Astrocyte (in vitro differentiated cells and primary cell): ENCODE data around the gene HMGCS2. TPM values are rescaled to one million over a fixed set of nuclear protein-coding genes. Genes with fewer than 3 reads are reported as not detected.

Experiments used
- DNase-seq: peaks from one replicate; pipeline ENCODE4 v3.0.0-alpha.2; 2010; ENCODE audit warnings: low read depth
- FAIRE-seq: peaks from 2 replicates; lab custom pipeline; 2011; peaks lifted over from hg19 to GRCh38; lab: Jason Lieb, UNC
- H2AFZ ChIP-seq: 2 replicates; pipeline ENCODE4 v1.6.0; 2012; ENCODE audit warnings: low read depth, low read length, inconsistent platforms
- H3K27ac ChIP-seq: 2 replicates; pipeline ENCODE4 v1.5.1; 2011; ENCODE audit warnings: low read depth, low read length, inconsistent platforms
- H3K27me3 ChIP-seq: 2 replicates; pipeline ENCODE4 v1.6.0; 2011; ENCODE audit warnings: low read length, inconsistent platforms; ENCODE audit not compliant: insufficient read depth
- H3K36me3 ChIP-seq: 2 replicates; pipeline ENCODE4 v1.5.1; 2011; ENCODE audit warnings: low read length, inconsistent platforms; ENCODE audit not compliant: insufficient read depth
- H3K4me1 ChIP-seq: 2 replicates; pipeline ENCODE4 v1.5.1; 2011; ENCODE audit warnings: low read length, inconsistent platforms; ENCODE audit not compliant: insufficient read depth
- H3K4me2 ChIP-seq: 2 replicates; pipeline ENCODE4 v1.6.0; 2012; ENCODE audit warnings: low read length, inconsistent platforms
- H3K4me3 ChIP-seq: 2 replicates; pipeline ENCODE4 v1.5.1; 2011; ENCODE audit warnings: low read depth, mild to moderate bottlenecking, low read length, inconsistent platforms; ENCODE audit not compliant: insufficient read depth
- H3K79me2 ChIP-seq: 2 replicates; pipeline ENCODE4 v1.6.0; 2012; ENCODE audit warnings: mild to moderate bottlenecking, low read length, inconsistent platforms; ENCODE audit not compliant: insufficient read depth
- H3K9ac ChIP-seq: 2 replicates; pipeline ENCODE4 v1.6.0; 2012; ENCODE audit warnings: mild to moderate bottlenecking, low read length, inconsistent platforms
- H3K9me3 ChIP-seq: 2 replicates; pipeline ENCODE4 v1.5.1; 2012; ENCODE audit warnings: low read depth, mild to moderate bottlenecking, low read length, inconsistent platforms; ENCODE audit not compliant: insufficient read depth
- H4K20me1 ChIP-seq: 2 replicates; pipeline ENCODE4 v1.6.0; 2012; ENCODE audit warnings: low read length, inconsistent platforms; ENCODE audit not compliant: insufficient read depth
- H3K27ac Mint-ChIP-seq: one replicate; pipeline ENCODE4 v1.8.0; 2021; ENCODE audit warnings: mild to moderate bottlenecking, mixed read lengths; ENCODE audit not compliant: unreplicated experiment
- H3K27me3 Mint-ChIP-seq: one replicate; pipeline ENCODE4 v1.8.0; 2021; ENCODE audit warnings: low read depth, mixed read lengths; ENCODE audit not compliant: unreplicated experiment
- H3K36me3 Mint-ChIP-seq: one replicate; pipeline ENCODE4 v1.8.0; 2021; ENCODE audit warnings: low read depth, mixed read lengths; ENCODE audit not compliant: unreplicated experiment
- H3K4me1 Mint-ChIP-seq: one replicate; pipeline ENCODE4 v1.8.0; 2021; ENCODE audit warnings: low read depth, mixed read lengths; ENCODE audit not compliant: unreplicated experiment
- H3K4me3 Mint-ChIP-seq: one replicate; pipeline ENCODE4 v1.8.0; 2021; ENCODE audit warnings: mild to moderate bottlenecking, moderate library complexity, mixed read lengths; ENCODE audit not compliant: unreplicated experiment
- H3K9me3 Mint-ChIP-seq: one replicate; pipeline ENCODE4 v1.8.0; 2021; ENCODE audit warnings: mild to moderate bottlenecking, mixed read lengths; ENCODE audit not compliant: unreplicated experiment
- EZH2 ChIP-seq: IDR thresholded peaks from 2 replicates; pipeline ENCODE4 v1.6.1; 2012; ENCODE audit warnings: mild to moderate bottlenecking, low read length, inconsistent platforms; ENCODE audit not compliant: insufficient read depth
- total RNA-seq: library from RNA; stranded (reverse); gene quantifications from 2 replicates; pipeline ENCODE4 v1.2.1, GENCODE V29; 2021
- TF ChIP-seq, protein P1 (sequence below): IDR thresholded peaks from 2 replicates; pipeline ENCODE4 v1.5.1; 2011; ENCODE audit warnings: low read depth, mild to moderate bottlenecking, inconsistent platforms, low read length, moderate library complexity; ENCODE audit not compliant: insufficient read depth

The HMGCS2 gene
- total RNA-seq, 1 donor from 2014 or later: not detected

DNA sequence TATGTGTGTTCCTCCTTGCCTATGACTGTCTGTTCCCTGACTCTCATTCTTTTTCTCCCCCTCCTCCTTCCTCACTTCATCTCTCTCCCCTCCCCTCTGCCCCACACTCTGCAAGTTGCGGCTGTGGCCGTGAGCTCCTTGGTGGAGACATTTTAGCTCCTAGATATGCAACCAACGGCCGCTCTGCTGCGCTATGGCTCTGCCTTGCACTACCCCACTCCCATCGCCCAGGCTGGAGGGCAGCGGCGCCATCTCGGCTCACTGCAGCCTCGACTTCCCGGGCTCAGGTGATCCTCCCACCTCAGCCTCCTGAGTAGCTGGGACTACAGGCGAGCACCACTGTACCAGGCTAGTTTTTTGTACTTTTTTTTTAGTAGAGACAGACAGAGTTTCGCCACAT, 37.0 kb upstream of the HMGCS2 start:
- H3K4me2 ChIP-seq: no peak overlapping the region
- Mint-ChIP-seq H3K9me3 (peaks cover 6% of the 10 kb centered on the region), H3K27ac (no peak overlapping the region), H3K4me1 (peaks cover 3% of the 10 kb centered on the region), H3K27me3 (peaks cover 30% of the 10 kb centered on the region), H3K36me3 (peaks cover 2% of the 10 kb centered on the region), H3K4me3 (no peak overlapping the region)
- H3K27me3 ChIP-seq: peaks cover 34% of the 10 kb centered on the region
- no peak overlapping the region for H2AFZ ChIP-seq
- no peak overlapping the region for H3K27ac ChIP-seq
- no peaks in the 10 kb centered on the region for H4K20me1 ChIP-seq
- DNase-seq (no peak), FAIRE-seq (no peak)
- no peaks in the 10 kb centered on the region for H3K79me2 ChIP-seq
- no peaks in the 10 kb centered on the region for H3K9me3 ChIP-seq
- H3K36me3 ChIP-seq: no peaks in the 10 kb centered on the region
- TF ChIP-seq EZH2: no peak
- TF ChIP-seq, protein P1, sequence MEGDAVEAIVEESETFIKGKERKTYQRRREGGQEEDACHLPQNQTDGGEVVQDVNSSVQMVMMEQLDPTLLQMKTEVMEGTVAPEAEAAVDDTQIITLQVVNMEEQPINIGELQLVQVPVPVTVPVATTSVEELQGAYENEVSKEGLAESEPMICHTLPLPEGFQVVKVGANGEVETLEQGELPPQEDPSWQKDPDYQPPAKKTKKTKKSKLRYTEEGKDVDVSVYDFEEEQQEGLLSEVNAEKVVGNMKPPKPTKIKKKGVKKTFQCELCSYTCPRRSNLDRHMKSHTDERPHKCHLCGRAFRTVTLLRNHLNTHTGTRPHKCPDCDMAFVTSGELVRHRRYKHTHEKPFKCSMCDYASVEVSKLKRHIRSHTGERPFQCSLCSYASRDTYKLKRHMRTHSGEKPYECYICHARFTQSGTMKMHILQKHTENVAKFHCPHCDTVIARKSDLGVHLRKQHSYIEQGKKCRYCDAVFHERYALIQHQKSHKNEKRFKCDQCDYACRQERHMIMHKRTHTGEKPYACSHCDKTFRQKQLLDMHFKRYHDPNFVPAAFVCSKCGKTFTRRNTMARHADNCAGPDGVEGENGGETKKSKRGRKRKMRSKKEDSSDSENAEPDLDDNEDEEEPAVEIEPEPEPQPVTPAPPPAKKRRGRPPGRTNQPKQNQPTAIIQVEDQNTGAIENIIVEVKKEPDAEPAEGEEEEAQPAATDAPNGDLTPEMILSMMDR: no peak
- no peak overlapping the region for H3K9ac ChIP-seq
- H3K4me1 ChIP-seq: no peaks in the 10 kb centered on the region
- no peak overlapping the region for H3K4me3 ChIP-seq

DNA sequence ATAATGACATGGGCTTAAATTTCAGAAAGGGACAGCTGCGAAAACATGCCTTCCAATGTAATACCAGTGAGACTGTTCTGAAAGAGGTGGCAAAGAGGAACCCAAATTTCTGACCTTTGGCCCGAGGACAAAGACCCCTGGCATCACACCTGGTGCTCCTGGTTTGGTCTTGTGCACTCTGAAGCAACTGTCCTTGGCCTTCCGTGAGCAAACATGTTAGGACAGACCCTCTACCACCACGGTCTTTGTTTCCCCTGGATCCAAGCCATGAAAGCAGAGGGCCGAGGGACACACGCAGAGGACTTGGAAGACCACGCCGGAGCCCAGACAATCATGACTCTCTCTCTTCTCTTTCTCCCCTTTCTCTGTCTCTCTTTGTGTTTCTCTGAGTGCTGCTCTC, 36.5 kb upstream of the HMGCS2 start:
- H3K36me3 Mint-ChIP-seq: peaks cover 2% of the 10 kb centered on the region
- no peak for FAIRE-seq
- no peak overlapping the region for H3K27ac Mint-ChIP-seq
- Histone ChIP-seq H3K4me2 (no peak overlapping the region), H3K27ac (no peak overlapping the region), H3K36me3 (no peaks in the 10 kb centered on the region), H3K4me3 (no peak overlapping the region), H3K4me1 (no peaks in the 10 kb centered on the region), H3K27me3 (peaks cover 34% of the 10 kb centered on the region), H3K79me2 (no peaks in the 10 kb centered on the region), H2AFZ (no peak overlapping the region), H4K20me1 (no peaks in the 10 kb centered on the region), H3K9me3 (no peaks in the 10 kb centered on the region), H3K9ac (no peak overlapping the region)
- H3K4me1 Mint-ChIP-seq: peaks cover 3% of the 10 kb centered on the region
- DNase-seq: no peak
- H3K27me3 Mint-ChIP-seq: peaks cover 30% of the 10 kb centered on the region
- TF ChIP-seq, protein P1: no peak
- no peak for TF ChIP-seq EZH2
- peaks cover 6% of the 10 kb centered on the region for H3K9me3 Mint-ChIP-seq
- H3K4me3 Mint-ChIP-seq: no peak overlapping the region

DNA sequence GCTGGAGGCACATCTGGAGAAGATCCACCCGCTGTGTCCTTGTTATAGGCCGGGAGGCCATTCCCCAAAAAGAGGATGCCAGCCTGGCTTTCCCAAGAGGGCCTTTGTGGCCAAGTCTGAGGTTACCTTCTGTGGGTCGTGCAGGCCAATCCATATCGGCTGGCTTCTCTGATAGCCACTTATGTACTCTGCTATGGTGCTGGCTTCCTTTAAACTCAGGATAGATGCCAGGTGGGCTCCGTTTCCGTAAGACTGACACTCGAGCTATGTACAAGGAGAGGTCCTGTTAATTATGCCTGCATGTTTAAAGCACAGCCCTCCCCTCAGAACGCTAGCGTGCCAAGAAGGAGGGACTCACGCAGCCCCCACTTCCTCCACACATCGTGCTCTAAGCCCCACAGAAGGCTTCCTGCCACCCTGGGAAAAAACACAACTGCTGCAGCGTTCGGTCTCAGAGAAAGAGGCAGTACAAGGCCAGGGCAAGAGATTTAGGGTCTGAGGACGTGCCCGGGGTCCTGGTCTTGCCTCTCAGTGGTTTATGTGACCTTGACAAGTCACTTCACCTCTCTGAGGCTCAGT, 31.0 kb upstream of the HMGCS2 start:
- no peaks in the 10 kb centered on the region for H3K9me3 ChIP-seq
- H3K4me2 ChIP-seq: no peak overlapping the region
- no peaks in the 10 kb centered on the region for H3K36me3 ChIP-seq
- H3K79me2 ChIP-seq: no peaks in the 10 kb centered on the region
- TF ChIP-seq EZH2: no peak
- DNase-seq: no peak
- H4K20me1 ChIP-seq: no peaks in the 10 kb centered on the region
- FAIRE-seq: no peak
- no peak overlapping the region for H3K4me3 ChIP-seq
- H3K27ac Mint-ChIP-seq: no peak overlapping the region
- H2AFZ ChIP-seq: no peak overlapping the region
- no peak overlapping the region for H3K9ac ChIP-seq
- H3K27me3 ChIP-seq: peaks cover 12% of the 10 kb centered on the region
- H3K36me3 Mint-ChIP-seq: peaks cover 4% of the 10 kb centered on the region
- H3K27me3 Mint-ChIP-seq: peaks cover 10% of the 10 kb centered on the region
- no peaks in the 10 kb centered on the region for H3K4me1 ChIP-seq
- no peak overlapping the region for H3K4me3 Mint-ChIP-seq
- no peak overlapping the region for H3K27ac ChIP-seq
- H3K9me3 Mint-ChIP-seq: peaks cover 6% of the 10 kb centered on the region
- H3K4me1 Mint-ChIP-seq: peaks cover 3% of the 10 kb centered on the region
